GM21529 (cell line): ENCODE results near the gene IDH3B.

ENCODE experiments used
- ATAC-seq: cut with Tn5 transposase; IDR thresholded peaks from one replicate; pipeline ENCODE4 v1.9.1; 2021; ENCODE audit not compliant: unreplicated experiment

The IDH3B gene

GRCh38 chr20:2624190-2624589 is 39.8 kb downstream of the IDH3B start:
- ATAC-seq: no peak

DNA sequence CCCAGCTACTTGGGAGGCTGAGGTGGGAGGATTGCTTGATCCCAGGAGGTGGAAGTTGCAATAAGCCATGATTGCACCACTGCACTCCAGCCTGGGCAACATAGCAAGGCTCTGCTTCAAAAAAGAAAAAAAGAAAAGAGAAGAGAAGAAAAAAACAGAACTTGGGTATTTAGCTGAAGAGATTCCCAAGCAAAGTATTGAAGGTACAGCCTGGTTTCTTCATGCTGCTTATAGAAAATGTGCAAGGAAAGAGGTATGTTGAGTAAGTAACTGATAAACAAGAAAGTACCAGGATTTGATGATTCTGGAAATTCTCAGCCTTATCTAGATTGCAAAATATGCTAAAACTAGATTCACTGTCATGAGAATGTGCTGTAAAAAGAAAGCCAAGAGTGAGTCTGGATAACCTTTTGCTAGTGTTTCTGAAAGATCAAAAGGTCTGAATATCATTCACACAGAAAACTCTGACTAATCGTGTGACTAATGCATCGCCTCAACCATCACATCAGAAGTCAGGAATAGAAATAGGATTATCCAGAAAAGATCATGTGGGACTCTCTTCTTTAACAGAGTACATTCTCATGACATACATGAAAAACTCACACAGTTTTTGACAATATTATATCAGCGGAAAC is 43.9 kb downstream of the IDH3B start:
- no peak for ATAC-seq

- no peak for ATAC-seq
These were observed 44.7 kb downstream of the IDH3B start for GRCh38 chr20:2619337-2619736.

DNA sequence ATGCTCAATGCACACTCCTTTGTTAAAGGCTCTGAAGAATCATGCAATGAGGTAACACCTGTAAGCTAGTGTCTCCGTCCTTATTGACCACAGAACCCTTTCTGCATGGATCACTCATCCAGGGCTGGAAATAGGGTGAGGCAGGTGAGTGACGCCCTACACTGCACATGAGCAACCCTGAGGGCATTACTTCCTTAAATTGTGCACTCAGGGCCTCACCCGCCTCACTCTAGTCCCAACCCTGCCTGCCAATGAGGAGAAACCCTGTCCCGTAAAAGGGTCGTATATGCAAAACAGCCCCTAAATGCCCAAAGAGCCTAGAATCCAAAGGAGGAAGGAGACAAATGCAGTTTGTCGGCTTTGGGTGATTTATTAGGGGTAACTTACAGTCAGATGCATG is 45.2 kb downstream of the IDH3B start:
- ATAC-seq: no peak

GRCh38 chr20:2617099-2617714 is 46.8 kb downstream of the IDH3B start:
- no peak for ATAC-seq

DNA sequence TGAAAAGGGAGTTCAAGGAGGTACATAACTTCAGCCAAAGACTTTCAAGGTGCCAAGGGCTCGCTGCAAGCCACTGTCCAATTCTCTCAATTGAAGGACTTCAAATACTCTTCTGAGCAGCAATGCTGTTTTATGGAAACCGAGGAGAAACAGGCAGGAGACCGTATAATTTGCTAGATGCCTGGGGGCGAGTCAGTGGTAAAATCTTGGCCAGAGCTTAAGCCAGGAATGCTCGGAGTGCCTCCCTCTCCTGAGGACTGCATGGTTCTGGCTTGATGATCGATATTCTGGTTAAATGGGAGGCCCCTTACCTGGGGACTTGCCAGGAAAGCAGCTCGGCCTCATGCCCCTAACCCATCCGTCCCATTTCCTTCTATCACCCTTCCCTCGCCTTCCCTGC is 47.4 kb downstream of the IDH3B start:
- no peak for ATAC-seq

GRCh38 chr20:2612073-2612472 is 51.9 kb downstream of the IDH3B start:
- no peak for ATAC-seq

GRCh38 chr20:2610941-2611720 is 52.9 kb downstream of the IDH3B start:
- ATAC-seq: no peak

DNA sequence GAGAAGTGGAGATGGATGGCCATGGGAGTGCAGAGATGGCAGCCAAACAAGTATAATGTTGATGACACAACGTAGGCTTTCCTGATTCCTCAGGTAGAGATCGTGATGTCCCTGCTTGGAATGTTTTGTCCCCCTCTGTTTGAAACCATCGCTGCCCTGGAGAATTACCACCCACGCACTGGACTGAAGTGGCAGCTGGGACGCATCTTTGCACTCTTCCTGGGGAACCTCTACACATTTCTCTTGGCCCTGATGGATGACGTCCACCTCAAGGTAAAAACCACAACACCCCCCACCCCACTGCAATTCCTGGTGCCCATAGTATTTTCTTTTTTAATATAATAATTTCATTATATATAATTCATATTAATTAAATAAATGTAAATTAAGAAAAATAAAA is 53.7 kb downstream of the IDH3B start:
- ATAC-seq: no peak
